Midbrain (tissue), 1 donor: ENCODE measurements around the gene PRM2.

ENCODE experiments used
- DNase-seq: peaks from one replicate; lab custom pipeline; 2025; lab: John Stamatoyannopoulos, UW

PRM2 gene

DNA sequence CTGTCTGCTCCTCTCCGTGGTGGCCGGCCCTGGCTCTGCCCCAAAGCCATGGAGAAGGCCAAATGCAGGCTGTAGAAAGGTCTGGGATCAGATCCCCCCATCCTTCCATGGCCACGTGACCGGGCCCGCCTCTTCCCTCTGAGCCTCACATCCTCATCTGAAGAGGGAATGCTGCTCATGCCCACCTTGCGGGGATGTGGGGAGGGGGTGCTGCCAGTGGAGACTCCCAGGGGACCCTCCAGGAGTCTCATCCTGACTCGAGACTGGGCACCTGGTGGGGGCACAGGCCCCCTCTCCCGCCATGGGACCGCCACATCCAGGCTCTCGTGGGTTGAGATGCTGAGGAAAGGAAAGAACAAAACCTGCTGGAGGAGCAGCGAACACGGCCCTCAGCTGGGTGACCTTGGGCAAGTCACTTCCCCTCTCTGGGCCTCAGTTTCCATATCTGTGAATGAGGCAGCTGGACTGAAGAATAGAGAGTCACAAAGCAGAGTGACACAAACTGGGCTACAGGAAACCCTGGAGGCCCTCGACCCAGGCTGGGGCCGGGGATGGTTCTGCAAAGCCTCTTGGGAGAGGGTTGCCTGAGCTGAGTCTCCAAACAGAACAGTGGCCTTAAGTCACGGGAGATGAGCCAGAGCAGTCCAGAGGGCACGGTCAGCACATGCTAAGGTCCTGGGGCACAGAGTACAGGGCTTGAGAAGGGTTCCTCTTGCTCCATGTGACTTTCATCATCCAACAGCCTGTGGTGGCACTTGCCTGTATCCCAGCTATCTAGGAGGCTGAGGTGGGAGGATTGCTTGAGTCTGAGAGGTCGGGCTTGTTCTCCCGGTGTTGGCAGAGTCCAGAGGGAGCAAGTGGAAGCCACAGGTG lies 50.4 kb downstream of the PRM2 start:
- no peak for DNase-seq
